Activated T-helper 1 cell treated with anti-CD3 and anti-CD28 coated beads, Interleukin-12 subunit alpha, Interleukin-12 subunit beta, Interleukin-2, Interleukin-4 antibody, amounts not matched to agents 30 ng/mL and 10 ng/mL and 1 ng/mL, durations not matched to agents 14 hours and 24 hours and 36 hours (primary cell): ENCODE data around the gene GORAB. TPM values are rescaled to one million over a fixed set of nuclear protein-coding genes. Genes with fewer than 3 reads are reported as not detected.

Source experiments
- total RNA-seq: library from RNA; stranded (reverse); gene quantifications from 2 replicates; pipeline ENCODE4 v1.2.3, GENCODE V29; 2022

Gene GORAB
- total RNA-seq, 1 donor from 2014 or later = 12.2 TPM

Other genes with a start within 250 kb of the GORAB start
- not detected in 2 replicates for gene PRRX1, start 132.0 kb downstream of the GORAB start, total RNA-seq